HCT116 (cell line): ENCODE data around the gene SLC44A1.

Experiments used
- MAX ChIP-seq: IDR thresholded peaks from 2 replicates; pipeline ENCODE4 v1.6.1; 2012
- POLR2A ChIP-seq: IDR thresholded peaks from 2 replicates; pipeline ENCODE4 v1.7.0; 2011; ENCODE audit warnings: borderline replicate concordance; ENCODE audit not compliant: insufficient read depth, insufficient read length; ENCODE audit errors: extremely low read depth
- POLR2AphosphoS5 ChIP-seq: IDR thresholded peaks from 2 replicates; pipeline ENCODE4 v1.6.1; 2011; ENCODE audit warnings: mild to moderate bottlenecking, low read depth, low read length, moderate library complexity
- SRF ChIP-seq: IDR thresholded peaks from 2 replicates; pipeline ENCODE4 v1.6.1; 2012; ENCODE audit warnings: low read depth
- TCF7L2 ChIP-seq: IDR thresholded peaks from 2 replicates; pipeline ENCODE4 v1.7.0; 2011; ENCODE audit warnings: borderline replicate concordance, inconsistent platforms; ENCODE audit not compliant: insufficient read depth, insufficient read length; ENCODE audit errors: extremely low read depth
- YY1 ChIP-seq: IDR thresholded peaks from 2 replicates; pipeline ENCODE4 v1.6.1; 2011; ENCODE audit warnings: low read length, low read depth, moderate library complexity, mild to moderate bottlenecking; ENCODE audit not compliant: insufficient replicate concordance; ENCODE audit errors: extremely low read depth
- TF ChIP-seq, protein P1 (sequence below), 3 experiments: fragments of 200-600 bp in 1 of 3; sonication (generic) in 1 of 3; IDR thresholded peaks in 2 of 3; conservative IDR thresholded peaks in 1 of 3; 2 replicates each; pipeline ENCODE4 v1.5.1; 2012 to 2017; ENCODE audit warnings: low read depth in 2 of 3, low read length in 2 of 3, antibody characterized with exemption in 1 of 3, borderline replicate concordance in 1 of 3, control low read depth in 1 of 3, mild to moderate bottlenecking in 1 of 3, mixed read lengths in 1 of 3, mixed run types in 1 of 3, moderate library complexity in 1 of 3; ENCODE audit not compliant: insufficient read depth in 1 of 3
- TF ChIP-seq, protein P2 (sequence below): IDR thresholded peaks from 2 replicates; pipeline ENCODE4 v1.6.1; 2011; ENCODE audit warnings: mild to moderate bottlenecking, low read length, moderate library complexity; ENCODE audit not compliant: insufficient replicate concordance; ENCODE audit errors: extremely low read depth

DNA sequence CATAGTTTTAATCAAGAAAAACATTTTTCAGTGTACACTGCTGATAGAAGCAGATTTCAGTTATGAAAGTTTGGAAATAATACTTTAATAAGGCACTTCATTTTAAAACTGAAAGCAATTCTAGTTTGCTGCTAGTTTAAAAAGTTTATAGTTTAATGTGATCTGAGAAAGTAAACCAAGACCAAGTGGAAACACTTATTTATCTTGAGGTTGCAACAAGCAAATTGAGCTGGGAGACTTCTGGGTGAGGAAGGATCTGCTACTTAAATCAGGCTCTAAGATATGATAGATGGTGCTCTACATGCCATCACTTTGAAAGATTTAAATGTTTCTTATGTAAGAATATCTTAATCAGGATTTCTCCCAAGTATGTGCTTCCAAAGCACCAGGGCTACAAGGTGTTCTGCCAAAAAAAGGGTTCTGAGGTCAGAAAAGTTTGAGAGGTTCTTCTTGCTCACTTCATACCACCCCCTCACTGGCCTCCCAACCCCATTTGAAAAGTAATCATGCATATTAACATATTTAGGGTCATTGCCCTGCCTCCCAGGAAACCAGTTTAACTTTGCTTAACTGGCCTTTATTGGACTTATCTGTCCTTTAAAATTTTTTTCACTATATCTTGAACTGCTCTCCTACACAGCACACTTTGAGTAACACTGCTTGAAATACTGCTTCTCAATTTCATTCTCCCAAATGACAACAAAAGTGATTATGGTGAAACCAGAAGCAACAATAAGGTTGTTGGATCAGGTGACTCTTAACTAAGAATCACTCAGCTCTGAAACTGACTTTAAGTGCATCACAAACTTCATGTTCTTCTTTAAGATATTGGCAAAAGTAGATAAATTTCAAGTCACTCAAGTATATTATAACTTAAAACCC, 15.5 kb downstream of the SLC44A1 start:
- TF ChIP-seq, protein P1, sequence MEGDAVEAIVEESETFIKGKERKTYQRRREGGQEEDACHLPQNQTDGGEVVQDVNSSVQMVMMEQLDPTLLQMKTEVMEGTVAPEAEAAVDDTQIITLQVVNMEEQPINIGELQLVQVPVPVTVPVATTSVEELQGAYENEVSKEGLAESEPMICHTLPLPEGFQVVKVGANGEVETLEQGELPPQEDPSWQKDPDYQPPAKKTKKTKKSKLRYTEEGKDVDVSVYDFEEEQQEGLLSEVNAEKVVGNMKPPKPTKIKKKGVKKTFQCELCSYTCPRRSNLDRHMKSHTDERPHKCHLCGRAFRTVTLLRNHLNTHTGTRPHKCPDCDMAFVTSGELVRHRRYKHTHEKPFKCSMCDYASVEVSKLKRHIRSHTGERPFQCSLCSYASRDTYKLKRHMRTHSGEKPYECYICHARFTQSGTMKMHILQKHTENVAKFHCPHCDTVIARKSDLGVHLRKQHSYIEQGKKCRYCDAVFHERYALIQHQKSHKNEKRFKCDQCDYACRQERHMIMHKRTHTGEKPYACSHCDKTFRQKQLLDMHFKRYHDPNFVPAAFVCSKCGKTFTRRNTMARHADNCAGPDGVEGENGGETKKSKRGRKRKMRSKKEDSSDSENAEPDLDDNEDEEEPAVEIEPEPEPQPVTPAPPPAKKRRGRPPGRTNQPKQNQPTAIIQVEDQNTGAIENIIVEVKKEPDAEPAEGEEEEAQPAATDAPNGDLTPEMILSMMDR (IDR thresholded peaks at IDR 0.05 in 2 of 3, conservative IDR thresholded peaks at IDR 0.05 in 1 of 3; ENCODE audit: borderline replicate concordance in 1 of 3, insufficient read depth in 1 of 3, low read depth in 2 of 3, low read length in 2 of 3), result no peak
- TF ChIP-seq POLR2AphosphoS5, result no peak
- TF ChIP-seq POLR2A, result no peak
- no peak for TF ChIP-seq TCF7L2
- TF ChIP-seq SRF, result no peak
- TF ChIP-seq, protein P2, sequence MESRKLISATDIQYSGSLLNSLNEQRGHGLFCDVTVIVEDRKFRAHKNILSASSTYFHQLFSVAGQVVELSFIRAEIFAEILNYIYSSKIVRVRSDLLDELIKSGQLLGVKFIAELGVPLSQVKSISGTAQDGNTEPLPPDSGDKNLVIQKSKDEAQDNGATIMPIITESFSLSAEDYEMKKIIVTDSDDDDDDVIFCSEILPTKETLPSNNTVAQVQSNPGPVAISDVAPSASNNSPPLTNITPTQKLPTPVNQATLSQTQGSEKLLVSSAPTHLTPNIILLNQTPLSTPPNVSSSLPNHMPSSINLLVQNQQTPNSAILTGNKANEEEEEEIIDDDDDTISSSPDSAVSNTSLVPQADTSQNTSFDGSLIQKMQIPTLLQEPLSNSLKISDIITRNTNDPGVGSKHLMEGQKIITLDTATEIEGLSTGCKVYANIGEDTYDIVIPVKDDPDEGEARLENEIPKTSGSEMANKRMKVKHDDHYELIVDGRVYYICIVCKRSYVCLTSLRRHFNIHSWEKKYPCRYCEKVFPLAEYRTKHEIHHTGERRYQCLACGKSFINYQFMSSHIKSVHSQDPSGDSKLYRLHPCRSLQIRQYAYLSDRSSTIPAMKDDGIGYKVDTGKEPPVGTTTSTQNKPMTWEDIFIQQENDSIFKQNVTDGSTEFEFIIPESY, result no peak
- no peak for TF ChIP-seq YY1
- no peak for TF ChIP-seq MAX
